NCI-H345 (cell line): ENCODE data around the gene PRSS8.
"Not testable (repeated sequence)": the region's sequence is repeated elsewhere in the genome, so short reads cannot be mapped to it uniquely, and the experiment has no call there.

Experiments
- DNase-seq: peaks from one replicate; lab custom pipeline; 2025; lab: John Stamatoyannopoulos, UW

PRSS8 gene

GRCh38 chr16:31105677-31106213 is 29.8 kb downstream of the PRSS8 start:
- peak; percentile 43 for DNase-seq

- not testable (repeated sequence) for DNase-seq
These were observed 34.5 kb downstream of the PRSS8 start for GRCh38 chr16:31100876-31101641.

- DNase-seq, result peak; percentile 23
These were observed 35.5 kb downstream of the PRSS8 start for GRCh38 chr16:31099860-31100638.

GRCh38 chr16:31094424-31095120 is 41.0 kb downstream of the PRSS8 start, which contains the start of gene VKORC1:
Gene VKORC1, minus strand, starts transcription at chr16:31094797. Its CDS starts 68 bp downstream, at chr16:31094729.
- DNase-seq, result peak; percentile 99

GRCh38 chr16:31094088-31094423 is 41.5 kb downstream of the PRSS8 start:
- DNase-seq, result no peak

GRCh38 chr16:31093132-31093703 is 42.3 kb downstream of the PRSS8 start:
- DNase-seq, result peak; percentile 35

- no peak for DNase-seq
These were observed 43.2 kb downstream of the PRSS8 start for GRCh38 chr16:31092330-31092729.

GRCh38 chr16:31090540-31090939 is 45.0 kb downstream of the PRSS8 start:
- DNase-seq, result no peak

GRCh38 chr16:31089199-31089598 is 46.3 kb downstream of the PRSS8 start:
- DNase-seq, result no peak

- DNase-seq, result peak; percentile 13
These were observed 46.9 kb downstream of the PRSS8 start, which contains the start of gene PRSS53 for GRCh38 chr16:31088459-31089183. Gene PRSS53, minus strand, starts transcription at chr16:31088943. Its CDS starts 134 bp downstream, at chr16:31088809.

GRCh38 chr16:31087971-31088370 is 47.6 kb downstream of the PRSS8 start:
- DNase-seq, result no peak

- no peak for DNase-seq
These were observed 48.0 kb downstream of the PRSS8 start for GRCh38 chr16:31087481-31087880.

GRCh38 chr16:31086629-31086906 is 49.0 kb downstream of the PRSS8 start:
- DNase-seq, result no peak

GRCh38 chr16:31085873-31086628 is 49.5 kb downstream of the PRSS8 start:
- no peak for DNase-seq

- DNase-seq, result no peak
These were observed 50.1 kb downstream of the PRSS8 start for GRCh38 chr16:31085411-31085810.

GRCh38 chr16:31084584-31085302 is 50.8 kb downstream of the PRSS8 start:
- DNase-seq, result no peak

- no peak for DNase-seq
These were observed 51.5 kb downstream of the PRSS8 start for GRCh38 chr16:31083981-31084380.

GRCh38 chr16:31083556-31083955 is 52.0 kb downstream of the PRSS8 start:
- DNase-seq, result no peak

GRCh38 chr16:31083081-31083480 is 52.4 kb downstream of the PRSS8 start:
- no peak for DNase-seq
